OCI-LY7 (cell line): ENCODE results near the gene POLE4.

Experiments used
- CTCF ChIP-seq: fragments of 200-600 bp; sonication (generic); conservative IDR thresholded peaks from 2 replicates; pipeline ENCODE4 v1.5.1; 2014; ENCODE audit warnings: mild to moderate bottlenecking, antibody characterized with exemption, low read length, moderate library complexity, mixed read lengths
- EZH2phosphoT487 ChIP-seq: fragments of 200-600 bp; sonication (generic); IDR thresholded peaks from 2 replicates; pipeline ENCODE4 v1.6.1; 2018; ENCODE audit warnings: low read depth, borderline replicate concordance, mild to moderate bottlenecking, mixed run types, antibody characterized with exemption, low read length, moderate library complexity, mixed read lengths

- TF ChIP-seq CTCF (no peak), EZH2phosphoT487 (no peak)
Measured at GRCh38 chr2:74911061-74911460, 47.4 kb upstream of the POLE4 start.
